Ovary (tissue), 3 donors: ENCODE measurements around the gene PROKR2.

ENCODE experiments used
- CTCF ChIP-seq, 3 donors: fragments of 450-650 bp in 2 of 3; fragments of 200-600 bp in 1 of 3; IDR thresholded peaks; one replicate each; pipeline versions ENCODE4 v1.5.1 to v1.8.0; 2016 to 2022; ENCODE audit warnings: antibody characterized with exemption in 3 of 3, mild to moderate bottlenecking in 1 of 3
- EP300 ChIP-seq: sonication (generic); formaldehyde crosslinking; IDR thresholded peaks from one replicate; pipeline ENCODE4 v1.6.1; 2017; ENCODE audit warnings: antibody characterized with exemption
- POLR2A ChIP-seq: fragments of 450-650 bp; IDR thresholded peaks from one replicate; pipeline ENCODE4 v1.6.1; 2017; ENCODE audit warnings: antibody characterized with exemption, mild to moderate bottlenecking, moderate library complexity
- donor health status: DM: no; HTN: no; CAD: no.

- TF ChIP-seq CTCF (IDR thresholded peaks at IDR 0.05) (no peak), POLR2A (no peak), EP300 (no peak)
These were observed 44.5 kb downstream of the PROKR2 start for GRCh38 chr20:5272268-5272667.
